HG02840 (cell line): ENCODE data around the gene LRRC10.

Experiments
- ATAC-seq: cut with Tn5 transposase; IDR thresholded peaks from one replicate; pipeline ENCODE4 v1.9.1; 2021; ENCODE audit warnings: mild to moderate bottlenecking, moderate library complexity, moderate number of reproducible peaks; ENCODE audit not compliant: unreplicated experiment, low FRiP score

The LRRC10 gene

DNA sequence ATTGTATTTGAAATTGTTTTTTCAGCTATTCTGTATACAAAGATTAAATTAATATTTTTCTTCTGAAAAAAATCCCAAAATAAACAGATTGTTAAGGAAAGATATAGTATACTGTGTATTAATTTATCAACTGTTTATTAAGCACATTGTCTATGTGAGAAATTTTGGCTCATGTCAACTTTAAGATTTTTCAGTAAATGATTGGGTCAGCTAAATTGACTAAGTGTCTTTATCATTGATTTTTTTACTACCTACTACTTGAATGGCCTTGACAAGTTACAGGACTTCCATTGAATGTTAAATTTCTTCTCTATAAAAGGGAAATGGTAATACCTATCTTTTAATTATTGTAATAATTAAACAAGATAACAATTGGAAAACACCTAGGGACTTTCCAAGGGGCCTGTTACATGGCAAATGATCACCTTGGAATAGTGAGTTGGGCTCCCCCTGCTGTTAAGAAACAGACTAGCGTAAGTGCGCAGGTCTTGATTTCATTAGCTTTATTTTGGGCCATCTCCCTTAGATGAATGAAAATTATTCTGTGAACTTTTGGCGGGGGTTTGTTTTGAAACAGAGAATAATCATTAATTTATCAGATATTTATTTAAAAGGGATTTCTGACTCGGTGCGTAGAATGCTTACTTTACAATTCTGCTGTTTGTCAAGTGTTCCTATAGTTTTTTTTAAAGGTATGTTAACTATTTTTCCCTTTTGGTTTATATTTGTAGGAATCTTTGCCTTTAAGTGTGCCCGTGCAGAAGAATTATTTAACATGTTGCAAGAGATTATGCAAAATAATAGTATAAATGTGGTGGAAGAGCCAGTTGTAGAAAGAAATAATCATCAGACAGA is 39.9 kb downstream of the LRRC10 start:
- no peak for ATAC-seq

DNA sequence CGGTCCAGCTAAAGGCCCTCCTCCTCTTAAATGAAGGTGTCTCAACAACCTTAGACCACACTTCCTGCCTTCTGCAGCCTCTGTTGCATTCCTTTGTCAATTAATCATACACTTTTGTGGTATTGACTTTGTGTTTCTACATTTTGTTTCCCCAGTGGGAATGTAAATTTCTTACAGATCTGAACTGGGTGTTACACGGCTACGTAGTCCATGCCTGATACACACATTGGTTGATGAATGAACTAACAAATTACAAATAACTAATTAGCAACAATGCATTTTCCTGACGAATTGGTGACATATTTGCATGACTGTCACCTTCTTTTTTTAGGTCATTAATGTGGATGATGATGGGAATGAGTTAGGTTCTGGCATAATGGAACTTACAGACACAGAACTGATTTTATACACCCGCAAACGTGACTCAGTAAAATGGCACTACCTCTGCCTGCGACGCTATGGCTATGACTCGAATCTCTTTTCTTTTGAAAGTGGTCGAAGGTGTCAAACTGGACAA is 40.6 kb downstream of the LRRC10 start:
- ATAC-seq = no peak

DNA sequence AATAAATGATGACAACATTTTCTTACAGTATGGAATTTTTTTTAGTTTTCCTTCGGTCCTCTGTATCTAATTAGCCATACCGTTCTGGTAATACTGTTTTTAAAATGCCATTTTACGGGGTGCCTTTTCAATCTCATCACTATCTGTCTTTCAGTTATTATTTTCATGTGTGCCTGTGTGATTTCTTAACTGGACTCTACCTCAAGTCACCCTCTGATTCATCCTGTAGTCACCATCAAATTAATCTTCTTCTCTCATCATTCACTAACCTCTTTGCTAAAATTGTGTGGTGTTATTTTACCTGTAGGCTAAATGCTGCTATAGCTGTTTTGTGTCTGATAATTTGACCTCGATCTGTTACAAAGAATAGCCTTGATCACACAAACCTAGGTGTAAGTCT is 41.5 kb downstream of the LRRC10 start:
- ATAC-seq = no peak

DNA sequence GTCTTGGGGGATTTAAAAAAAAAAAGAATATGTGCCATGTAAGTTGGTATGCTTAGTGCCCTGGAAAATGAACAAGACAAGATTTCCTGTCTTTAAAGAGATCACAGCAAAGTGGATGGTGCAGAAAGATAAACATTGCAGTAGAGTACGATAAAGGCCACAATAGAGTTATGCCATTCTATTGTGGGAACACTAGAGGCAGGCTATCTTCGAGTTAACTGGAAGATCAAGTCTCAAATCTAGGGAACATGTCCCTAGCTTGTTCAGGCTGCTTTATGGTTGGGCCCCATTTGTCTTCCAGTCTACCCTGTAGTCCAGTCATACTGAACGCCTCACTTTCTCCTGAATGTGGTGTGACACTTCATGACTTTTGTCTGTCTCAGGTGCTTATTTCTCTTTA is 44.1 kb downstream of the LRRC10 start:
- no peak for ATAC-seq

DNA sequence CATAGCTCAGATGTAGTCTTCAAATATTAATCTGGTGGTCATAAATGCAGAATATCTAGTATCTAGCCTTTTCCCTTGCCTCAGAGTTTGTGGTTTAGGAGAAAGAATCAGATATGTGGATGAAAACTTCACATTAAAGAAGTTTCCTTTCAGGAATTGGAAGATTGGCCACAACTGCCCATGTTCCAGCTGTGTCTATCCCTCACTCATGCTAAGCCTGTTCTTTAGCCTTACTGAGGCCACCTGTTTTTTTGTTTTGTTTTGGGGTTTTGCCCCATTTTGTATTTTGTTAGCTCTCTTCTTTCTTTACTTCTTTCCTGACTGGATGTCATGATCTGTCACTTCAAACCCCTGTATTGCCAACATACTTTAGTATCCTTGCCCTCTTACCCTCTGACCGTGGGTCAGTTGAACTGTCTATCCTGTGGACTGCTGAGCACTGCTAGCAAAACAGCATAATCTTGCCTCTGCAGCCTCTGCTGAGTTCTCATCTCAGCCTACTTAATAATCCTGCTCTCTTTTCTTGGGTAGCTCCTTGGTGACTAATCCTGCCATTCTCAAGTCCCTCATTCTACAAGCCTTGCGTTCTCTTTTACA is 47.4 kb downstream of the LRRC10 start:
- no peak for ATAC-seq
